ENCODE results near the gene YJEFN3.

YJEFN3 gene

GRCh38 chr19:19544257-19544953, 15.7 kb downstream of the YJEFN3 start (continued):
- no peak for TF ChIP-seq ZNF26 (tag by site-specific recombination; IDR thresholded peaks at IDR 0.05)
- TF ChIP-seq ZNF362 (tag by site-specific recombination; IDR thresholded peaks at IDR 0.05): no peak
- TF ChIP-seq ZFHX2 (tag by site-specific recombination; conservative IDR thresholded peaks at IDR 0.05): no peak
- TF ChIP-seq, protein P1, sequence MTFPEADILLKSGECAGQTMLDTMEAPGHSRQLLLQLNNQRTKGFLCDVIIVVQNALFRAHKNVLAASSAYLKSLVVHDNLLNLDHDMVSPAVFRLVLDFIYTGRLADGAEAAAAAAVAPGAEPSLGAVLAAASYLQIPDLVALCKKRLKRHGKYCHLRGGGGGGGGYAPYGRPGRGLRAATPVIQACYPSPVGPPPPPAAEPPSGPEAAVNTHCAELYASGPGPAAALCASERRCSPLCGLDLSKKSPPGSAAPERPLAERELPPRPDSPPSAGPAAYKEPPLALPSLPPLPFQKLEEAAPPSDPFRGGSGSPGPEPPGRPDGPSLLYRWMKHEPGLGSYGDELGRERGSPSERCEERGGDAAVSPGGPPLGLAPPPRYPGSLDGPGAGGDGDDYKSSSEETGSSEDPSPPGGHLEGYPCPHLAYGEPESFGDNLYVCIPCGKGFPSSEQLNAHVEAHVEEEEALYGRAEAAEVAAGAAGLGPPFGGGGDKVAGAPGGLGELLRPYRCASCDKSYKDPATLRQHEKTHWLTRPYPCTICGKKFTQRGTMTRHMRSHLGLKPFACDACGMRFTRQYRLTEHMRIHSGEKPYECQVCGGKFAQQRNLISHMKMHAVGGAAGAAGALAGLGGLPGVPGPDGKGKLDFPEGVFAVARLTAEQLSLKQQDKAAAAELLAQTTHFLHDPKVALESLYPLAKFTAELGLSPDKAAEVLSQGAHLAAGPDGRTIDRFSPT (tag by site-specific recombination; IDR thresholded peaks at IDR 0.05): no peak
- TF ChIP-seq ZNF133 (tag by site-specific recombination; IDR thresholded peaks at IDR 0.05): no peak
- TF ChIP-seq ZNF530 (tag by site-specific recombination; IDR thresholded peaks at IDR 0.05; ENCODE audit: low read depth): no peak
- TF ChIP-seq ZNF707 (tag by site-specific recombination; IDR thresholded peaks at IDR 0.05): no peak

DNA sequence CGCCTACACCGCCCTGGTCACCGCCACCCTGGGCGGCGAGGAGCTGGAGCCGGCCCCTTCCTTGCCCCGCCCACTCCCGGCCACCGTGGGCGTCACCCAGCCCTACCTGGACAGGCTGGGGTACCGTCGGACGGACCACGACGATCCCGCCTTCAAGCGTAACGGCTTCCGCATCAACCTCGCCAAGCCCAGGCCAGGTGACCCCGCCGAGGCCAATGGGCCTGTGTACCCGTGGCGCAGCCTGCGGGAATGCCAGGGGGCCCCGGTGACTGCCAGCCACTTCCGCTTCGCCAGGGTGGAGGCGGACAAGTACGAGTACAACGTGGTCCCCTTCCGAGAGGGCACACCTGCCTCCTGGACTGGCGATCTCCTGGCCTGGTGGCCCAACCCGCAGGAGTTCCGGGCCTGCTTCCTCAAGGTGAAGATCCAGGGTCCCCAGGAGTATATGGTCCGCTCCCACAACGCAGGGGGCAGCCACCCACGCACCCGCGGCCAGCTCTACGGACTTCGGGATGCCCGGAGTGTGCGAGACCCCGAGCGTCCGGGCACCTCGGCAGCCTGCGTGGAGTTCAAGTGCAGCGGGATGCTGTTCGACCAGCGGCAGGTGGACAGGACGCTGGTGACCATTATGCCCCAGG, 16.4 kb downstream of the YJEFN3 start:
- no peak for TF ChIP-seq KLF8 (tag by site-specific recombination; IDR thresholded peaks at IDR 0.05)
- TF ChIP-seq KLF10 (tag by site-specific recombination; IDR thresholded peaks at IDR 0.05): no peak
- no peak for TF ChIP-seq ZNF239 (tag by site-specific recombination; IDR thresholded peaks at IDR 0.05)
- TF ChIP-seq GLI2 (tag by site-specific recombination; IDR thresholded peaks at IDR 0.05; ENCODE audit: borderline replicate concordance, low read depth): no peak
- no peak for TF ChIP-seq ZSCAN5A (tag by site-specific recombination; IDR thresholded peaks at IDR 0.05)
- TF ChIP-seq ZNF26 (tag by site-specific recombination; IDR thresholded peaks at IDR 0.05): no peak
- no peak for TF ChIP-seq YY2 (tag by site-specific recombination; IDR thresholded peaks at IDR 0.05)
- TF ChIP-seq ZNF362 (tag by site-specific recombination; IDR thresholded peaks at IDR 0.05): no peak
- TF ChIP-seq, protein P2, sequence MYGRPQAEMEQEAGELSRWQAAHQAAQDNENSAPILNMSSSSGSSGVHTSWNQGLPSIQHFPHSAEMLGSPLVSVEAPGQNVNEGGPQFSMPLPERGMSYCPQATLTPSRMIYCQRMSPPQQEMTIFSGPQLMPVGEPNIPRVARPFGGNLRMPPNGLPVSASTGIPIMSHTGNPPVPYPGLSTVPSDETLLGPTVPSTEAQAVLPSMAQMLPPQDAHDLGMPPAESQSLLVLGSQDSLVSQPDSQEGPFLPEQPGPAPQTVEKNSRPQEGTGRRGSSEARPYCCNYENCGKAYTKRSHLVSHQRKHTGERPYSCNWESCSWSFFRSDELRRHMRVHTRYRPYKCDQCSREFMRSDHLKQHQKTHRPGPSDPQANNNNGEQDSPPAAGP (tag by site-specific recombination; IDR thresholded peaks at IDR 0.05): no peak
- TF ChIP-seq ZNF404 (tag by site-specific recombination; IDR thresholded peaks at IDR 0.05): no peak
- H3K36me3 ChIP-seq (ENCODE audit: control insufficient read depth in 2 of 2, insufficient read depth in 1 of 2, low read length in 2 of 2): no peaks in the 10 kb centered on the region
- no peak overlapping the region for H3K27ac ChIP-seq (ENCODE audit: extremely low read depth, low read depth, low read length)
- no peak overlapping the region for H3K4me3 ChIP-seq (ENCODE audit: low read depth, low read length)
- ChIA-PET CTCF (no interaction called here), POLR2A (no interaction called here)
- no peaks in the 10 kb centered on the region for H3K9me3 ChIP-seq (ENCODE audit: control insufficient read depth, insufficient read depth, low read depth, low read length)
- H3K4me1 ChIP-seq (ENCODE audit: control insufficient read depth, insufficient read depth, low read length): no peaks in the 10 kb centered on the region
